Ovary (tissue), 9 donors: ENCODE results near the gene CNKSR3. TPM values are rescaled to one million over a fixed set of nuclear protein-coding genes. Genes with fewer than 3 reads are reported as not detected.

ENCODE experiments used
- DNase-seq, 5 donors: peaks; one replicate each; pipeline ENCODE4 v3.0.0-alpha.2; 2019 to 2020
- H3K27ac ChIP-seq, 2 donors: fragments of 200-600 bp; one replicate each; pipeline versions ENCODE4 v1.5.1 to v1.8.0; 2019 to 2022
- H3K27me3 ChIP-seq: fragments of 200-600 bp; one replicate; pipeline ENCODE4 v1.8.0; 2022
- H3K36me3 ChIP-seq: fragments of 200-600 bp; sonication (generic); one replicate; pipeline ENCODE4 v1.5.1; 2019
- H3K4me1 ChIP-seq: one replicate; pipeline ENCODE4 v1.8.1; 2013; ENCODE audit warnings: mild to moderate bottlenecking, moderate library complexity; ENCODE audit not compliant: insufficient read depth
- H3K4me3 ChIP-seq: fragments of 200-600 bp; sonication (generic); one replicate; pipeline ENCODE4 v1.5.1; 2017
- H3K9me3 ChIP-seq, 2 donors: fragments of 200-600 bp in 1 of 2; sonication (generic) in 1 of 2; one replicate each; pipeline versions ENCODE4 v1.5.1 to v1.8.1; 2013 to 2019; ENCODE audit warnings: mild to moderate bottlenecking in 1 of 2, moderate library complexity in 1 of 2
- CTCF ChIP-seq, 3 donors: fragments of 450-650 bp in 2 of 3; fragments of 200-600 bp in 1 of 3; IDR thresholded peaks; one replicate each; pipeline versions ENCODE4 v1.5.1 to v1.8.0; 2016 to 2022; ENCODE audit warnings: antibody characterized with exemption in 3 of 3, mild to moderate bottlenecking in 1 of 3
- EP300 ChIP-seq: sonication (generic); formaldehyde crosslinking; IDR thresholded peaks from one replicate; pipeline ENCODE4 v1.6.1; 2017; ENCODE audit warnings: antibody characterized with exemption
- POLR2A ChIP-seq: fragments of 450-650 bp; IDR thresholded peaks from one replicate; pipeline ENCODE4 v1.6.1; 2017; ENCODE audit warnings: antibody characterized with exemption, mild to moderate bottlenecking, moderate library complexity
- WGBS, 3 donors: extraction: QIAGEN DNeasy Blood & Tissue Kit in 1 of 3; methylation state at CpG; one replicate each; pipeline versions ENCODE4 v1.1.5 to v1.1.7; 2013 to 2017; 5-methylcytosine and 5-hydroxymethylcytosine counted together
- intact Hi-C, 4 donors: fragments of 100-400 bp; cut with DNase I; formaldehyde crosslinking; loops; one replicate each; pipeline versions ENCODE4 v1.11.0 to v1.15.1; 2022 to 2023
- polyA plus RNA-seq, 2 donors: library from polyadenylated mRNA; stranded (reverse); fragments of 200-250 nt in 1 of 2; fragments of 350-450 nt in 1 of 2; fragmentation: Illumina TruSeq in 1 of 2; extraction: RNeasy Lipid Tissue Mini Kit (QIAGEN cat#74804) in 1 of 2; gene quantifications; one replicate each; pipeline ENCODE4 v1.2.3, GENCODE V29; 2013 to 2014
- total RNA-seq, 7 donors: library from RNA; depleted of rRNA in 2 of 7; stranded (reverse); fragments of >200 nt in 2 of 7; fragmentation: NEBNext Ultra II Directional in 3 of 7; extraction: Animal tissue kit (Norgen Biotek cat#: 25700) in 3 of 7; gene quantifications; one replicate each; pipeline versions ENCODE4 v1.1.0 to v1.2.4, GENCODE V29; 2016 to 2023
- donor health status: DM: no; HTN: no; CAD: no; lungs with moderate emphysema.
- donor health status: DM: no; HTN: no; CAD: no.
- donor health status: Bipolar disorder and iron deficiency.
- donor health status: DM: yes; HTN: yes; CAD: no.
- donor health status: DM: no; HTN: no; CAD: no.
- donor health status: DM: yes; HTN: yes; CAD: no.

Gene CNKSR3
- total and polyA plus RNA-seq, 9 donors, result 8.6 to 16.7 (median 13.4) TPM

DNA sequence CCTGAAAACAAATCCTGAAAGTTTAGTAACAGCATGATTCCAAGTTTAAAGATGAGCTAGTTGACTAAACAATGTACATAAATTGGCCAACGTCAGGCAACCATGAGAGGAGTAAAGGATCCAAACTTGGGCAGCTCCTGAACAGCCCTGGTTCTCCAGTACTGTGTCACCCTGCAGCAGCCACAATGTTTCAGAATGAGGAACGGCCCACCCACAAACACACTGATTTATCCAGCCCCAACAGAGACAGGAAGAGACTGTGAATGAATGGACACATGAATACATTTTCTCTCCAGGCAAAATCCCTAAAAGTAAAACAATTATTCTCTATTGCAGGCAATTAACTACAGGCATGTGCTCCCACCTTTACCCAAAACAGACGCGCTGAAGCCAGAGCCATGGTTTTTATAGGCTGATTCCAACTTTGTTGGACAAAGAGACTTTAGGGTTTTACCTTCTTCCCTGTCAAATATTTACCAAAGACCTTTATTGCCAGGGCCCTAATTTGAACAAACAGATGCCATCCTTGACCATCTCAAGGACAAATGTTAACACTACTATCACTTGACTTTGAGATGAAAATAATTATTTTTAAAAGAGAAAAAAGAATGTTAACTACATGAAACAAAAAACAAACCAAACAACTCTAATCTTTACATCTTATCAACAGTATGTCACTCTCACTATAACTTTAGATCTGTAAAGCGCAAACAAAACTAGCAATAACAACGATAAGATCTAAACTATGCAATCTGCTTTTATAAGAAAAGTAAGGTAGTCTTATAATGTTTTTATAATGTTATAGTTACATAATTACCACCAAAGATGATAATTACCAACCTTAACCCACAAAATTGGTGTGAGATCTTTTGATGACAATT lies 22.9 kb downstream of the CNKSR3 start:
- Histone ChIP-seq H3K27me3 (no peaks in the 10 kb centered on the region), H3K27ac (no peak overlapping the region), H3K36me3 (no peaks in the 10 kb centered on the region), H3K4me1 (peaks cover 13% of the 10 kb centered on the region), H3K9me3 (no peaks in the 10 kb centered on the region), H3K4me3 (no peak overlapping the region)
- TF ChIP-seq CTCF (IDR thresholded peaks at IDR 0.05) (no peak), EP300 (no peak), POLR2A (no peak)
- WGBS, 3 donors, result 62 to 68% (median 67%) methylated on average over 6 of the region's 6 CpGs
- no peak for DNase-seq
- intact Hi-C loops, result no loop called here

- no peaks in the 10 kb centered on the region for H3K9me3 ChIP-seq
- H3K27ac ChIP-seq, result no peak overlapping the region
- intact Hi-C loops, result no loop called here
- peaks cover 14% of the 10 kb centered on the region for H3K4me1 ChIP-seq
- DNase-seq, result no peak
- H3K27me3 ChIP-seq, result no peaks in the 10 kb centered on the region
- 72 to 81% (median 78%) methylated on average over 9 of the region's 9 CpGs for WGBS, 3 donors
- H3K36me3 ChIP-seq, result no peaks in the 10 kb centered on the region
- no peak for TF ChIP-seq EP300
- TF ChIP-seq POLR2A, result no peak
- TF ChIP-seq CTCF (IDR thresholded peaks at IDR 0.05), result no peak
- no peak overlapping the region for H3K4me3 ChIP-seq
These were observed 24.7 kb downstream of the CNKSR3 start for GRCh38 chr6:154485815-154486214.

DNA sequence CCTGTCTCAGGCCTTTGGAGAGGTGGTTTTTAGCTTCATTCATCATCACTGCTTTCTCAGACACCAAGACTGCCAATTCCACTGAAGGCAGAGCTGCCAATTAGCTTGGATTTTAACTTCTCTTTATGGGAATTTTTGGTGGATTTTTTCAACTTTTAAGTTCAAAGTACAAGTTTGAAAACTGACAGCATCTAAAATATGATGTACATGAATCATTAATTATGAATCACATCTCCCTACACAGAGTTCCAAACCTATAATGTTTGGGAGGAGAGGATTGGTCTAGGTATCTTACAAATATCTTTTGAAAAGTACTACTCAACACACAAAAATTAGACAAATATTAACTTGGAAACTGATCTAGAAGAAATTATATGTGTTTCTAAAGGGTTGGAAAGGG lies 25.5 kb downstream of the CNKSR3 start:
- intact Hi-C loops, result no loop called here
- no peaks in the 10 kb centered on the region for H3K36me3 ChIP-seq
- peaks cover 16% of the 10 kb centered on the region for H3K4me1 ChIP-seq
- no peaks in the 10 kb centered on the region for H3K9me3 ChIP-seq
- H3K4me3 ChIP-seq, result no peak overlapping the region
- no peaks in the 10 kb centered on the region for H3K27me3 ChIP-seq
- H3K27ac ChIP-seq, result no peak overlapping the region
- DNase-seq, result no peak
- TF ChIP-seq POLR2A, result no peak
- no peak for TF ChIP-seq EP300
- TF ChIP-seq CTCF (IDR thresholded peaks at IDR 0.05), result no peak

DNA sequence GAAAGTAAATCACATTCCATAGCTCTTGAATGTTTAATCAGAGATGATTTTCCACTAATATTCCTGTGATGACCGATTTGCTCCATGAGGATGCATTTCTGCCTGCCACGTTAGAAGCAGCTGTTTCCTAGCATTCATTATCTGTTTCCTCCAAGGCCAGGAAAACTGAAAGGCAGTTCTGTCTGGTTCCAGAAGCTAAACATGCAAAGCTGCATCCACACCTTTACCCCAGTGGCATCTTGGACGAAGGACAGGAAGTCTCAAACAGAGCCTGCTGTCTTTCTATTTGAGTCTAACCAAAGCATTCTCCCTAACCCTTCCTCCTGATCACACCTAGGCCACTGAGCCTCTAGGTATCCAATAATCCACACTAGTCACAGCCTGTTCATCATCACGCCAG lies 27.6 kb downstream of the CNKSR3 start:
- Histone ChIP-seq H3K4me3 (no peak overlapping the region), H3K36me3 (no peaks in the 10 kb centered on the region), H3K27me3 (no peaks in the 10 kb centered on the region), H3K9me3 (no peaks in the 10 kb centered on the region), H3K27ac (peak overlapping the region in 1 of 2 donors; percentile 68), H3K4me1 (peaks cover 24% of the 10 kb centered on the region)
- no peak for TF ChIP-seq EP300
- no peak for TF ChIP-seq CTCF (IDR thresholded peaks at IDR 0.05)
- no peak for TF ChIP-seq POLR2A
- intact Hi-C loops, result no loop called here
- WGBS, 3 donors, result 7 to 17% (median 15%) methylated on average over 4 of the region's 4 CpGs
- peak in 1 of 5 donors; percentile 39 for DNase-seq
